HepG2 (cell line): Measurements from ENCODE around the gene HIC1. TPM values are rescaled to one million over a fixed set of nuclear protein-coding genes. Genes with fewer than 3 reads are reported as not detected.

Source experiments
- ATF6 ChIP-seq: sonication (generic); formaldehyde crosslinking; conservative IDR thresholded peaks from 2 replicates; pipeline ENCODE4 v1.4.0; 2020; ENCODE audit warnings: missing genetic modification reagents
- DR1 ChIP-seq: sonication (generic); formaldehyde crosslinking; IDR thresholded peaks from 2 replicates; pipeline ENCODE4 v1.8.0; 2021; ENCODE audit warnings: mild to moderate bottlenecking, missing genetic modification reagents, inconsistent platforms
- DRAP1 ChIP-seq: IDR thresholded peaks from 2 replicates; pipeline ENCODE4 v1.6.1; 2016; ENCODE audit warnings: missing genetic modification reagents, missing compliant biosample characterization
- MAF1 ChIP-seq: sonication (generic); formaldehyde crosslinking; IDR thresholded peaks from 2 replicates; pipeline ENCODE4 v1.5.0; 2020; ENCODE audit warnings: missing genetic modification reagents, borderline replicate concordance
- MTA1 ChIP-seq: sonication (generic); formaldehyde crosslinking; IDR thresholded peaks from 2 replicates; pipeline ENCODE4 v1.4.0; 2020; ENCODE audit warnings: missing genetic modification reagents, mild to moderate bottlenecking, borderline replicate concordance
- MTF1 ChIP-seq: sonication (generic); formaldehyde crosslinking; IDR thresholded peaks from 2 replicates; pipeline ENCODE4 v1.5.0; 2020; ENCODE audit warnings: missing genetic modification reagents
- PRPF4 ChIP-seq: fragments of 200-400 bp; formaldehyde crosslinking; IDR thresholded peaks from 2 replicates; pipeline ENCODE4 v1.6.1; 2016; ENCODE audit warnings: low read length, low read depth; ENCODE audit not compliant: poor library complexity, severe bottlenecking
- RFXANK ChIP-seq: IDR thresholded peaks from 2 replicates; pipeline ENCODE4 v1.6.1; 2016
- SAFB2 ChIP-seq: sonication (generic); formaldehyde crosslinking; IDR thresholded peaks from 2 replicates; pipeline ENCODE4 v1.5.1; 2020; ENCODE audit warnings: missing genetic modification reagents, low read depth, mild to moderate bottlenecking, borderline replicate concordance
- SALL2 ChIP-seq: sonication (generic); formaldehyde crosslinking; IDR thresholded peaks from 2 replicates; pipeline ENCODE4 v1.8.1; 2023; ENCODE audit warnings: mild to moderate bottlenecking, missing genetic modification reagents, inconsistent platforms
- SIX4 ChIP-seq: sonication (generic); formaldehyde crosslinking; IDR thresholded peaks from 2 replicates; pipeline ENCODE4 v1.4.0; 2020; ENCODE audit warnings: missing genetic modification reagents
- SOX5 ChIP-seq: IDR thresholded peaks from 2 replicates; pipeline ENCODE4 v1.6.1; 2016; ENCODE audit warnings: borderline replicate concordance
- TFDP1 ChIP-seq: IDR thresholded peaks from 2 replicates; pipeline ENCODE4 v1.6.1; 2016; ENCODE audit warnings: missing compliant biosample characterization, missing genetic modification reagents, borderline replicate concordance
- TFDP2 ChIP-seq: sonication (generic); formaldehyde crosslinking; IDR thresholded peaks from 2 replicates; pipeline ENCODE4 v1.4.0; 2020; ENCODE audit warnings: missing genetic modification reagents
- TGIF2 ChIP-seq: IDR thresholded peaks from 2 replicates; pipeline ENCODE4 v1.6.1; 2016; ENCODE audit warnings: control low read depth, missing compliant biosample characterization
- ZEB1 ChIP-seq: IDR thresholded peaks from 2 replicates; pipeline ENCODE4 v1.6.1; 2012; ENCODE audit warnings: mild to moderate bottlenecking, low read depth, inconsistent platforms; ENCODE audit not compliant: insufficient replicate concordance
- ZMYM2 ChIP-seq: sonication (generic); formaldehyde crosslinking; IDR thresholded peaks from 2 replicates; pipeline ENCODE4 v1.8.0; 2022; ENCODE audit warnings: mild to moderate bottlenecking, missing genetic modification reagents
- ZNF121 ChIP-seq: sonication (generic); formaldehyde crosslinking; IDR thresholded peaks from 2 replicates; pipeline ENCODE4 v1.5.0; 2020; ENCODE audit warnings: mild to moderate bottlenecking, missing genetic modification reagents
- ZNF205 ChIP-seq: IDR thresholded peaks from 2 replicates; pipeline ENCODE4 v1.6.1; 2018; ENCODE audit warnings: missing biosample characterization, missing genetic modification reagents
- ZNF275 ChIP-seq: sonication (generic); formaldehyde crosslinking; IDR thresholded peaks from 2 replicates; pipeline ENCODE4 v1.8.0; 2022; ENCODE audit warnings: missing genetic modification reagents, mild to moderate bottlenecking, inconsistent platforms, borderline replicate concordance
- ZNF282 ChIP-seq: fragments of 450-650 bp; IDR thresholded peaks from 2 replicates; pipeline ENCODE4 v1.6.1; 2018; ENCODE audit not compliant: partially characterized antibody
- ZNF296 ChIP-seq: sonication (generic); formaldehyde crosslinking; conservative IDR thresholded peaks from 2 replicates; pipeline ENCODE4 v1.5.0; 2020; ENCODE audit warnings: mild to moderate bottlenecking, missing genetic modification reagents
- polyA plus RNA-seq, 8 experiments: library from polyadenylated mRNA; depleted of rRNA in 3 of 8; stranded (reverse) in 7 of 8; unstranded in 1 of 8; fragments of >200 nt; fragmentation: Illumina TruSeq in 4 of 8; extraction: Trizol in 4 of 8; gene quantifications; 2 replicates each; pipeline versions ENCODE4 v1.2.1 to v1.2.3, GENCODE V29; 2011 to 2016; ENCODE audit warnings: low read depth in 4 of 8, missing spikeins in 1 of 8, mixed read lengths in 1 of 8; ENCODE audit not compliant: insufficient read depth in 1 of 8
- total RNA-seq, 5 experiments: library from RNA; depleted of rRNA; stranded (reverse); fragments of >200 nt; fragmentation: Illumina TruSeq; extraction: Trizol; gene quantifications; 2 replicates each; pipeline ENCODE4 v1.2.3, GENCODE V29; 2016; ENCODE audit warnings: low read depth in 1 of 5

Gene HIC1
- total and polyA plus RNA-seq, 2 of the 13 experiments (the other 11 are each of a cell fraction or from before 2014, with no cell fraction given) = 0.04 to 0.31 TPM

GRCh38 chr17:2054512-2055291 lies at the start of gene HIC1 (continued):
- TF ChIP-seq TFDP1 (CRISPR knock-in tag) = peak; percentile 78; the same call in 1 of the 2 replicates
- TF ChIP-seq ATF6 (CRISPR knock-in tag) = no peak
- 0 out of 2 replicates have a peak, but pooled peaks have one; percentile 32 for TF ChIP-seq ZNF121
- TF ChIP-seq ZNF275 = no peak
- no peak for TF ChIP-seq DRAP1 (CRISPR knock-in tag)
- no peak for TF ChIP-seq SIX4
- no peak for TF ChIP-seq ZMYM2 (CRISPR knock-in tag)
- TF ChIP-seq PRPF4 = no peak
- TF ChIP-seq ZEB1 = peak; percentile 24
- no peak for TF ChIP-seq MAF1 (CRISPR knock-in tag)
- 0 out of 2 replicates have a peak, but pooled peaks have one; percentile 40 for TF ChIP-seq ZNF205
- TF ChIP-seq RFXANK (CRISPR knock-in tag) = no peak
- TF ChIP-seq TGIF2 (CRISPR knock-in tag) = no peak
- TF ChIP-seq TFDP2 = peak; percentile 79
- peak; percentile 21; the same call in 1 of the 2 replicates for TF ChIP-seq MTA1 (CRISPR knock-in tag)
- TF ChIP-seq SAFB2 (CRISPR knock-in tag) = no peak
- no peak for TF ChIP-seq DR1 (CRISPR knock-in tag)
- no peak for TF ChIP-seq ZNF282
- no peak for TF ChIP-seq MTF1 (CRISPR knock-in tag)
- no peak for TF ChIP-seq ZNF296 (CRISPR knock-in tag)
- peak; percentile 55; the same call in 1 of the 2 replicates for TF ChIP-seq SALL2 (CRISPR knock-in tag)
- no peak for TF ChIP-seq SOX5 (CRISPR knock-in tag)
